Osteoblast (primary cell): ENCODE results near the gene PTDSS2. TPM values are rescaled to one million over a fixed set of nuclear protein-coding genes. Genes with fewer than 3 reads are reported as not detected.

Experiments
- DNase-seq: peaks from one replicate; pipeline ENCODE4 v3.0.0; 2011; ENCODE audit warnings: low spot score, mixed read lengths; ENCODE audit not compliant: insufficient read length; ENCODE audit errors: missing footprints
- H2AFZ ChIP-seq: 2 replicates; pipeline ENCODE4 v1.6.0; 2011; ENCODE audit warnings: mild to moderate bottlenecking, low read length
- H3K27ac ChIP-seq: 2 replicates; pipeline ENCODE4 v1.5.1; 2011; ENCODE audit warnings: mild to moderate bottlenecking, low read depth, low read length, moderate library complexity
- H3K27me3 ChIP-seq: 2 replicates; pipeline ENCODE4 v1.6.0; 2012; ENCODE audit warnings: mild to moderate bottlenecking, control low read depth, inconsistent platforms, low read length, moderate library complexity; ENCODE audit not compliant: insufficient read depth
- H3K36me3 ChIP-seq: 2 replicates; pipeline ENCODE4 v1.5.1; 2011; ENCODE audit warnings: mild to moderate bottlenecking, low read length, control low read depth, moderate library complexity; ENCODE audit not compliant: insufficient read depth
- H3K4me1 ChIP-seq: 2 replicates; pipeline ENCODE4 v1.5.1; 2011; ENCODE audit warnings: mild to moderate bottlenecking, low read length, control low read depth, moderate library complexity; ENCODE audit not compliant: insufficient read depth
- H3K4me2 ChIP-seq: 2 replicates; pipeline ENCODE4 v1.6.0; 2011; ENCODE audit warnings: mild to moderate bottlenecking, low read length; ENCODE audit not compliant: insufficient read depth
- H3K4me3 ChIP-seq: fragments of 200-600 bp; sonication (generic); 3 replicates; pipeline ENCODE4 v1.5.1; 2012; ENCODE audit warnings: mild to moderate bottlenecking, low read length, inconsistent platforms; ENCODE audit not compliant: insufficient read depth
- H3K79me2 ChIP-seq: 2 replicates; pipeline ENCODE4 v1.6.0; 2012; ENCODE audit warnings: mild to moderate bottlenecking, low read length, control low read depth, inconsistent platforms; ENCODE audit not compliant: insufficient read depth
- H3K9me3 ChIP-seq: 2 replicates; pipeline ENCODE4 v1.5.1; 2011; ENCODE audit warnings: low read depth, low read length, control low read depth
- H4K20me1 ChIP-seq: 2 replicates; pipeline ENCODE4 v1.6.0; 2012; ENCODE audit warnings: mild to moderate bottlenecking, low read length, control low read depth; ENCODE audit not compliant: insufficient read depth
- CTCF ChIP-seq: IDR thresholded peaks from 2 replicates; pipeline ENCODE4 v1.5.1; 2011; ENCODE audit warnings: mild to moderate bottlenecking, low read depth, low read length, moderate library complexity; ENCODE audit errors: extremely low read depth
- total RNA-seq: library from RNA; depleted of rRNA; stranded (reverse); fragments of >200 nt; gene quantifications from 2 replicates; pipeline ENCODE4 v1.2.3, GENCODE V29; 2012

The PTDSS2 gene
- total RNA-seq, 1 donor = 36.2 TPM

GRCh38 chr11:534396-535209 lies 84.5 kb downstream of the PTDSS2 start:
- H3K36me3 ChIP-seq = peaks cover 13% of the 10 kb centered on the region
- peak overlapping the region; percentile 80 for H3K4me3 ChIP-seq
- H4K20me1 ChIP-seq = peaks cover 23% of the 10 kb centered on the region
- H3K4me2 ChIP-seq = peak overlapping the region; percentile 87
- TF ChIP-seq CTCF = no peak
- peak overlapping the region; percentile 37 for H3K27ac ChIP-seq
- H3K79me2 ChIP-seq = peaks cover 16% of the 10 kb centered on the region
- peak; percentile 96 for DNase-seq
- H3K27me3 ChIP-seq = no peaks in the 10 kb centered on the region
- no peak overlapping the region for H2AFZ ChIP-seq
- H3K9me3 ChIP-seq = no peaks in the 10 kb centered on the region
- H3K4me1 ChIP-seq = peaks cover 20% of the 10 kb centered on the region

- Histone ChIP-seq H3K27me3 (no peaks in the 10 kb centered on the region), H3K79me2 (peaks cover 16% of the 10 kb centered on the region), H4K20me1 (peaks cover 23% of the 10 kb centered on the region), H3K4me3 (peak overlapping the region; percentile 80), H3K4me1 (peaks cover 20% of the 10 kb centered on the region), H3K4me2 (no peak overlapping the region), H3K9me3 (no peaks in the 10 kb centered on the region), H3K27ac (no peak overlapping the region), H2AFZ (no peak overlapping the region), H3K36me3 (peaks cover 13% of the 10 kb centered on the region)
- no peak for TF ChIP-seq CTCF
- DNase-seq = no peak
Measured at GRCh38 chr11:535210-535518, 85.1 kb downstream of the PTDSS2 start.

- peaks cover 23% of the 10 kb centered on the region for H4K20me1 ChIP-seq
- TF ChIP-seq CTCF = no peak
- peak within 1 kb of the TSS; percentile 35 for H2AFZ ChIP-seq
- peak within 1 kb of the TSS; percentile 51 for H3K27ac ChIP-seq
- H3K4me2 ChIP-seq = peak within 1 kb of the TSS; percentile 87
- no peaks in the 10 kb centered on the region for H3K27me3 ChIP-seq
- peaks cover 13% of the 10 kb centered on the region for H3K36me3 ChIP-seq
- peak; percentile 100 for DNase-seq
- peaks cover 20% of the 10 kb centered on the region for H3K4me1 ChIP-seq
- peak within 1 kb of the TSS; percentile 80 for H3K4me3 ChIP-seq
- H3K9me3 ChIP-seq = no peaks in the 10 kb centered on the region
- H3K79me2 ChIP-seq = peaks cover 16% of the 10 kb centered on the region
Measured at GRCh38 chr11:535519-536454, 85.7 kb downstream of the PTDSS2 start, which contains the start of gene HRAS. HRAS (minus strand) TSS chr11:535576.
